Esophagus squamous epithelium (tissue), 5 donors: ENCODE measurements around the gene NNMT. TPM values are rescaled to one million over a fixed set of nuclear protein-coding genes. Genes with fewer than 3 reads are reported as not detected.
A peak's percentile ranks its signal among the peaks of the same experiment; 100 is the strongest.

Experiments
- DNase-seq: peaks from one replicate; lab custom pipeline; 2025; lab: John Stamatoyannopoulos, UW
- H3K27ac ChIP-seq, 4 donors: fragments of 200-600 bp; sonication (generic); one replicate each; pipeline ENCODE4 v1.5.1; 2016 to 2019; ENCODE audit warnings: mild to moderate bottlenecking in 1 of 4
- H3K27me3 ChIP-seq, 4 donors: fragments of 200-600 bp; sonication (generic); 1 replicate in 3 of 4; 2 replicates in 1 of 4; pipeline versions ENCODE4 v1.5.1 to v1.6.0; 2017 to 2021; ENCODE audit warnings: antibody characterized with exemption in 1 of 4
- H3K36me3 ChIP-seq, 3 donors: fragments of 200-600 bp; sonication (generic); one replicate each; pipeline ENCODE4 v1.5.1; 2016 to 2019
- H3K4me1 ChIP-seq, 3 donors: fragments of 200-600 bp; sonication (generic); one replicate each; pipeline ENCODE4 v1.5.1; 2017 to 2019
- H3K4me3 ChIP-seq, 4 donors: fragments of 200-600 bp; sonication (generic); 1 replicate in 3 of 4; 2 replicates in 1 of 4; pipeline ENCODE4 v1.5.1; 2016 to 2019; ENCODE audit warnings: mild to moderate bottlenecking in 2 of 4, moderate library complexity in 1 of 4
- H3K9me3 ChIP-seq, 3 donors: fragments of 200-600 bp; sonication (generic); one replicate each; pipeline ENCODE4 v1.5.1; 2016 to 2019
- POLR2A ChIP-seq, 4 donors: fragments of 450-650 bp; IDR thresholded peaks; one replicate each; pipeline ENCODE4 v1.6.1; 2017; ENCODE audit warnings: antibody characterized with exemption in 4 of 4, mild to moderate bottlenecking in 4 of 4, moderate library complexity in 3 of 4
- WGBS, 2 donors: methylation state at CpG; one replicate each; pipeline ENCODE4 v1.1.5; 2018; 5-methylcytosine and 5-hydroxymethylcytosine counted together
- intact Hi-C: fragments of 100-400 bp; cut with DNase I; formaldehyde crosslinking; loops from one replicate; pipeline ENCODE4 v1.15.0; 2022
- total RNA-seq, 4 donors: library from RNA; depleted of rRNA; stranded (reverse); fragments of >200 nt; gene quantifications; one replicate each; pipeline ENCODE4 v1.1.0, GENCODE V29; 2016
- TF ChIP-seq, protein P1 (sequence below), 6 experiments: fragments of 450-650 bp in 4 of 6; fragments of 200-600 bp in 2 of 6; sonication (generic) in 2 of 6; IDR thresholded peaks; one replicate each; pipeline ENCODE4 v1.5.1; 2016 to 2019; ENCODE audit warnings: antibody characterized with exemption in 6 of 6, mild to moderate bottlenecking in 4 of 6, moderate library complexity in 4 of 6
- donor health status: DM: yes; HTN: yes; CAD: no.

The NNMT gene
- total RNA-seq, 4 donors from 2014 or later, result 4.1 to 142 (median 56.8) TPM

DNA sequence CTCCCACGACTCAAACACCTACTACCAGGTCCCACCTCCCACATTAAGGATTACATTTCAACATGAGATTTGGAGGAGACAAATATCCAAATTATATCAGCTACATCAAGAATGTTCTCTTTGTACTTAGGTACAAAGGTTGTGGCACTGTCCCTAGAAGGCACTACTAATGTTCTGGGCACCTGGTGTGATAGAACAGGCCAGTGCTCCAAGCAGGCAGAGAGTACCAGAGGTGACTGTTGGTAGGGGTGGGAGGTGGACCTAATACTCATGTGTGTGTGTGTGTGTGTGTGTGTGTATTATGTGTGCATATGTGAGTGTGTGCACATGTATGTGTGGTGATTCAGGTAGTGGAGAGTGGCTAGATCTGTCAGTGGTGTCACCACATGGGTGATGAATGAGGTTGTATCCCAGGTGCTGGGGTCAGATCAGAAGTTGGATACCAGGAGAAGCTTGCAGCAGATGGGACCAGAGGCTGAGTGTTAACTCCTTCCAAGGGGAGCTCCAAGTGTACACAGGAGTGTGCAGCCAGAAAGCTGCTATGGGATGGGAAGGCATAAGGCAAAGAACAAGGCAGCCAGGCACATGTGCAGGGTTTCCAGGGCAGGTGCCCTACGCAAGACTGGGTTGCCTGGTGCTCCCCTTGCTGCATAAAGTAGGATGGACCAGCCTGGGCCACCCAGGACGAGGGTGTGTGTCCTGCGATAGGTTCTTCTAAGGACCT is 17.7 kb upstream of the NNMT start:
- DNase-seq, result no peak
- Histone ChIP-seq H3K4me3 (no peak overlapping the region), H3K27me3 (peaks cover 0 to 22% (median 0%) of the 10 kb centered on the region in 4 donors), H3K9me3 (no peaks in the 10 kb centered on the region), H3K36me3 (no peaks in the 10 kb centered on the region), H3K4me1 (peaks cover 17 to 32% (median 27%) of the 10 kb centered on the region in 3 donors), H3K27ac (no peak overlapping the region)
- intact Hi-C loops, result no loop called here
- TF ChIP-seq, protein P1, sequence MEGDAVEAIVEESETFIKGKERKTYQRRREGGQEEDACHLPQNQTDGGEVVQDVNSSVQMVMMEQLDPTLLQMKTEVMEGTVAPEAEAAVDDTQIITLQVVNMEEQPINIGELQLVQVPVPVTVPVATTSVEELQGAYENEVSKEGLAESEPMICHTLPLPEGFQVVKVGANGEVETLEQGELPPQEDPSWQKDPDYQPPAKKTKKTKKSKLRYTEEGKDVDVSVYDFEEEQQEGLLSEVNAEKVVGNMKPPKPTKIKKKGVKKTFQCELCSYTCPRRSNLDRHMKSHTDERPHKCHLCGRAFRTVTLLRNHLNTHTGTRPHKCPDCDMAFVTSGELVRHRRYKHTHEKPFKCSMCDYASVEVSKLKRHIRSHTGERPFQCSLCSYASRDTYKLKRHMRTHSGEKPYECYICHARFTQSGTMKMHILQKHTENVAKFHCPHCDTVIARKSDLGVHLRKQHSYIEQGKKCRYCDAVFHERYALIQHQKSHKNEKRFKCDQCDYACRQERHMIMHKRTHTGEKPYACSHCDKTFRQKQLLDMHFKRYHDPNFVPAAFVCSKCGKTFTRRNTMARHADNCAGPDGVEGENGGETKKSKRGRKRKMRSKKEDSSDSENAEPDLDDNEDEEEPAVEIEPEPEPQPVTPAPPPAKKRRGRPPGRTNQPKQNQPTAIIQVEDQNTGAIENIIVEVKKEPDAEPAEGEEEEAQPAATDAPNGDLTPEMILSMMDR (IDR thresholded peaks at IDR 0.05), result no peak
- no peak for TF ChIP-seq POLR2A (IDR thresholded peaks at IDR 0.05)
- 84 to 85% methylated on average over 4 of the region's 4 CpGs for WGBS, 2 donors

- WGBS, 2 donors, result 48 to 61% methylated on average over 8 to 9 of the region's 9 CpGs
- Histone ChIP-seq H3K4me3 (no peak overlapping the region), H3K36me3 (no peaks in the 10 kb centered on the region), H3K9me3 (no peaks in the 10 kb centered on the region), H3K4me1 (peaks cover 17 to 39% (median 27%) of the 10 kb centered on the region in 3 donors), H3K27me3 (peaks cover 0 to 18% (median 0%) of the 10 kb centered on the region in 4 donors), H3K27ac (peak overlapping the region; percentile 67 to 84 (median 76))
- no peak for DNase-seq
- intact Hi-C loops, result no loop called here
- TF ChIP-seq POLR2A (IDR thresholded peaks at IDR 0.05), result no peak
- TF ChIP-seq, protein P1 (IDR thresholded peaks at IDR 0.05), result no peak
These were observed 16.2 kb upstream of the NNMT start for GRCh38 chr11:114279792-114280546.

DNA sequence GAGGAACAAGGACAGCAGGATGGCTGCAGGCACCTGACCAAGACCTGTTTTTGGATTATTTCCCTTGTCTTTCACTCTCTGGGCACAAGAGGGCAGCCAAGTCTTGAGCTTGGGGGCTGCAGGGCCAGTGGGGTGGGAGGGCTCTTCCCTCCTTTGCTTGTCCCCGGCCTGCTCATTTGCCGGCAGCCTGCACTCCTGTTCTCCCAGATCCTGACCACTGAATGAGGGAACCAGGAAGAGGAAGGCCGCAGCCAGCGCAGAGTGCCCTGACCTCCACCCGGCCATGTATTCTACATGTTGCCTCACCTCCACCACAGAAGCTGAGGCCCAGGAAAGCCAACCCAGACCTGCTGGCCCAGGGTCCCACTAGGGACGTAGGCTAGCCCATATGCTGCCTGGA is 15.5 kb upstream of the NNMT start:
- no peak for DNase-seq
- no peaks in the 10 kb centered on the region for H3K9me3 ChIP-seq
- intact Hi-C loops, result no loop called here
- peaks cover 0 to 18% (median 0%) of the 10 kb centered on the region in 4 donors for H3K27me3 ChIP-seq
- no peak overlapping the region for H3K4me3 ChIP-seq
- 27% methylated on average over 3 of the region's 6 CpGs; no CpG with 5 or more reads in 1 of the 2 donors for whole genome bisulfite sequencing, 2 donors
- H3K4me1 ChIP-seq, result peaks cover 17 to 43% (median 27%) of the 10 kb centered on the region in 3 donors
- no peak for TF ChIP-seq POLR2A (IDR thresholded peaks at IDR 0.05)
- TF ChIP-seq, protein P1 (IDR thresholded peaks at IDR 0.05), result peak in 4 of 6 experiments; percentile 27 to 57 (median 44)
- H3K27ac ChIP-seq, result peak overlapping the region; percentile 67 to 84 (median 76)
- H3K36me3 ChIP-seq, result no peaks in the 10 kb centered on the region

DNA sequence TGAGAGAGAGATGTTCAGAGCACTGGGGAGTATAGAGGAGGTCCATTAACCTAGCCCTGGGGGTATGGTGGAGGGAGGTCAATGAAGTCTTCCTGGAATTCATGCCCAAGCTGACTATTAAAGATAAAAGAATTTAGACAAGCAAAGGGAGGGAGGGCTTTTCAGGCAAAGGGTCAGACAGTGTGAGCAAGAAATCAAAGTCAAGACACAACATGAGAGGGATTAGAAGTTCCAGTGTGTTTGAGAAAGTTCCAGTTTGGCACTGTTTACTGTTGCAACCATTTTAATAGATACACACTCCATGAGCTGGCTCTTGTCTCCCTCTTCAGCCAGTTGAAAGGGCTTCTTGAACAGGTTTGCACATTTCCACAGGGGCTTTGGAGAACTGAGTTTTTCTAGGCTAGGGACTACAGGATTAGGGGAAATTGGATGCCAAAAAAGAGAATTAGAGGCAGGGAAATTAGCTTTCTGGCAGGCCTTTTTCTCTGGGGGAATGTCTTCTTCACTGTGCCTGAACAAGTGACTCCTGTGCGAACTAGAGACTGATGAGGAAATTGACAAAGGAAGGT is 14.7 kb upstream of the NNMT start:
- TF ChIP-seq, protein P1 (IDR thresholded peaks at IDR 0.05), result no peak
- no peak for TF ChIP-seq POLR2A (IDR thresholded peaks at IDR 0.05)
- Histone ChIP-seq H3K27me3 (peaks cover 0 to 11% (median 0%) of the 10 kb centered on the region in 4 donors), H3K9me3 (no peaks in the 10 kb centered on the region), H3K4me1 (peaks cover 17 to 44% (median 27%) of the 10 kb centered on the region in 3 donors), H3K27ac (peak overlapping the region; percentile 67 to 84 (median 76)), H3K36me3 (no peaks in the 10 kb centered on the region), H3K4me3 (no peak overlapping the region)
- intact Hi-C loops, result no loop called here
- 33 to 50% methylated on average over 1 of the region's 1 CpG for WGBS, 2 donors
- DNase-seq, result no peak
